HG02981 (cell line): Measurements from ENCODE around the gene BANK1.
"Not testable (repeated sequence)": the region's sequence is repeated elsewhere in the genome, so short reads cannot be mapped to it uniquely, and the experiment has no call there.

Experiments
- ATAC-seq: cut with Tn5 transposase; IDR thresholded peaks from one replicate; pipeline ENCODE4 v1.9.1; 2021; ENCODE audit warnings: mild to moderate bottlenecking, moderate library complexity; ENCODE audit not compliant: unreplicated experiment

Gene BANK1

GRCh38 chr4:101871962-101872676, 81.6 kb downstream of the BANK1 start:
- no peak for ATAC-seq

- ATAC-seq, result no peak
Measured at GRCh38 chr4:101885574-101885973, 95.0 kb downstream of the BANK1 start.

- no peak for ATAC-seq
Measured at GRCh38 chr4:101886826-101887225, 96.3 kb downstream of the BANK1 start.

- ATAC-seq, result no peak
Measured at GRCh38 chr4:101888472-101888871, 97.9 kb downstream of the BANK1 start.

- not testable (repeated sequence) for ATAC-seq
Measured at GRCh38 chr4:101905527-101905926, 115.0 kb downstream of the BANK1 start.

- ATAC-seq, result no peak
Measured at GRCh38 chr4:101910786-101911373, 120.3 kb downstream of the BANK1 start.

GRCh38 chr4:101911616-101912015, 121.1 kb downstream of the BANK1 start:
- no peak for ATAC-seq

DNA sequence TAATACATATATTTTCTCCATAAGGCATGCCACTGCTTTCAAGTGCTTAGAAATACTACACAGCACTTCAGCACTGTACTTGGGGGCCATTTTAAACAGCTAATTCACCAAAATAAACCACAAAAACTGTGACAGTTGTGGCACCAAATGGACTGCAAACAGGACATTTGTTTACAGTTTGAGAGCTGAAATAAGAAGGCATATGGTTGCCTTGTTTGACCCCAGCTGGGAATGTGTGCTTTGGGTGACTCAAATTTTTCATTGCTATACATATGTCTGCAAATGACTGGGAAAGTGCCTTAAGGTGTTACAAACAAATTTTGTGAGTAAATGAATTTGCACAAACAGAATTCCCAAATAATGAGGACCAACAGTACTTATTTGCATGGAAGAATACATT, 124.2 kb downstream of the BANK1 start:
- ATAC-seq, result no peak

DNA sequence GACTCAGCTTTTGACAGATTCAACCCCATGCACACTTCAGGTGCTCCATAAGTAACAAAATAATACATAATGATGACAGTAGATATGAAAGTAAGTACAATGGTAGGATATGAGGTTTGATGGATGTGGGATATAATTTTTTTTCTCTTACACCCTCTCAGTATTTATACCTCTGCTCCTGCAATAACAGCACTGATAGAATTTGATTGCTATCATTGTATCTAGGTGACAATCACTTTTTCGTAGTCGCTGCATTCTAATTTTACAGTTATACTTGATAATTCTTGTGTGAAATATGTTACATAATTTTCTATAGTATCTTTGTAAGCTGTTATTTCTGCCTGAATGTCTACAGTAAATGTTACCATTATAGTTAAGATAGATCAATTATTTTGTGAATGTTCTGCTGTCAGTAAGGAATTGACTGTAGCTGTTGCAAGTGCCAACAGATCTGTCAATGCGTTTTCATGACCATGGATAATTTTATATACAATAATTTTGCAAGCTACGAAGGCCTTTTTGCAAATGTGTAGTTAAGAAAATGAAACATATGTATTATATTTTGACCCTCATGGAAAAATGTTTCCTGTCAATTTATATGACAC, 128.9 kb downstream of the BANK1 start:
- no peak for ATAC-seq

GRCh38 chr4:101921370-101921769, 130.8 kb downstream of the BANK1 start:
- ATAC-seq, result no peak

DNA sequence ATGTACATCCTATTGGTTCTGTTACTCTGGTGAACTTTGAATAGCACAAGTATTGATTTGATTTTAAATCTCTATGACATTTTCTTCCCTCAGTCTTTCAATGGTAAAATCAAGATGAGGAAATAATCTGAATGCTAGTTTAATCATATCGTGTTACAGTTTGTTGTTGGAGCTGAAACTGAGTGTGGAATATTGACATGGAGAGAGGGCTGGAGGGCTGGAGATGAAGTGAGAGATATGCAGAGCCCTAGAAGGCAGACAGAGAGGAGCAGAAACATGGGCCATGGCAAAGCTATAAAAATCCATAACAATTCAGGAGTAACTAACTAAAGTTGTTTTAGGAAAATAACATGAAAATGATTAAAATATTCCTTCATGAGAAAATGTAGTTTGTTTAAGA, 141.1 kb downstream of the BANK1 start:
- no peak for ATAC-seq

GRCh38 chr4:101933855-101934254, 143.3 kb downstream of the BANK1 start:
- no peak for ATAC-seq

DNA sequence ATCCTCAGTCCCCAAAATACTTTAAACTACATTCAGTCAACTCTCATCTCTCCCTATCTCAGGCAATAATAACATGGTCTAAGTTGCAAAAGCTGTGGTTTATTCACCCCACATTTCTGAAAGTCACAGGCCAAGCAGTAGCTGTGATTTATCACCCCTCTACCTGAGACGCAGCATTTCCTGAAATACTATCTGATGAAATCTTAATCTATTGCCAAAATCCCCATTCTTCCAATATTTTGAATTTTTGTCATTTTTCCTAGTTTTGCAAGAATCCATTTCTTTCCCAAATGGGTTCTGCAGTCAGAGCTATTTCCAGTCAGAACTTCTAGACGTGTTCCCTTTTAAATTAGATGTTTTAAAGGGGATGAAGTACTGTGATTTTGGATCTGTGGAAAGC, 148.3 kb downstream of the BANK1 start:
- ATAC-seq, result no peak

DNA sequence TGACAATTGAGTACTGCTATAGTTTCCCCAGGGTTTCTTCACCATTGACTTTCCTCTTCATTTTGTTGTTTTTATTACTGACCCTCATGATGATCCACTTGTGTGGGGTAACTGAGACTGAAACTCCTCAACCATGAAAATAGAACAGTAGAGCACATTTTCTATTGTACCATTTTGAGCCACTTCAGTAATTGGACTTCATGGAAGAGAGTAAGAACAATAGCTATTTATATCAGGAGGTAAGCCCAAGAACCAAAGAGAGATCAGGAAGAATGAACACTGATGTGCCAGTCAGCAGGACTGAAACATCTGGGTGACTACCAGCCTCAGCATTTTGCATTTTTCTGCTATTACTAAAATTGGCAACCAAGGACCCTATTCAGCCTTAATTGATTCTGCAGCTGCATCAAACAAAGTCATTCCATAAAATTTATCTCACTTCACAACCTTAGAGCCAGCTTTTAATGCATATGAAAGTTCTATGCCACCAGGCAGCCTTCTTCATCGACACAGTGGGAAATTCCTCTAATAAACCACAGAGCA, 151.4 kb downstream of the BANK1 start:
- ATAC-seq, result no peak

- no peak for ATAC-seq
Measured at GRCh38 chr4:101942891-101943290, 152.4 kb downstream of the BANK1 start.

DNA sequence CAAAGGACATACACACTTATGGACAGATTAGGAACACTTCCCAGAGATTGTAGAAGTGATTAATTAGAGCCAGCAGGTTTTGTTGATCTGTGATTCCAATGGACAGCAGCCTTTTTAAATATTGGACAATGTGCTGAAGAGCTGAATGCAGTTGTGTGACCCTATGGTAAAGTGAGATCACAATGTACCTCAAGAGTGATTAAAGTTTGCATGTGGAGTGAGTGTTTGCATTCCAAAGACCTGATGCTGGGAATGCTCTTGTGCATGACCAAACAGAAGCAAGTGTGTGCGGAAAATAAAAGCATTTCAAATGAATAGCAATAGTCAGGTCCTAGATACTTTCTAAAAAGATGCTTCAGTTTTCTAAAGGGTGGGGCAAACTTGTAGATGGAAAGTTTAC, 154.1 kb downstream of the BANK1 start:
- ATAC-seq, result no peak

DNA sequence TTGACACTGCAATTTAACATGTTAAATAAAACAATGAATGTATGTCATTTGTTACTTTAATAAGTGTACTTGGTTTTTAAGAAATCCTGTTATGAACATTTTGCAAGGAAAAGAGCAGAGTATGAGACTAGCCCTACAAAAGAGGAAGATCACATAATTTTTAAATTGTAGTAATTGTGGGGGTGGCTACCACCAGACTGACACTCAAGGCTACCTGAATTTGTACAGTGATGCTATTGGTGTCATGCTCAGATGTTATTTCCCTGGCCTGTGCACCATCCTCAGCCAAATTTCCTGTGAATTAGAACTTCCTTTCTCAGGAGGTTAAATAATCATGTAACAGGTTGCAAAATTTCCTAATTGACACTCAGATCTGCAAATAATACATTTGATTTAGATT, 157.5 kb downstream of the BANK1 start:
- ATAC-seq, result no peak

DNA sequence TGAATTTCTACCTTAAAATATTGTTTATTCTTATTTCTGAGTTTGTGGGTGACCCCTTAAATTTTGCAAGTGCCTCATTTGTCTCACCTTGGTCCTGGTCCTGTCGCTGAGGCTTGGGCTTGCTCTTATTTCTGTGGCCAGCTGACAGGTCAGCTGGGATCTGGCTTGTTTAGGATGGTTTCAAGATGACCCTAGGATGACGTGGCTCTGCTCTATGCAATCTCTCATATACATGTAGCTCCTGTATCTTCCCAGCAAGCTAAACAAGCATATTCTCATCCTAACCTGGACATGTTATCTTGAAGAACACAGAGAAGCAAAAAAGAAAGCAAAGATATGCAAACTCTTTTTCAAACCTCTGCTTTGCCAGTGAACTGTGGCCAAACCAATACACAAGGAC, 158.4 kb downstream of the BANK1 start:
- ATAC-seq, result no peak

- no peak for ATAC-seq
Measured at GRCh38 chr4:101950258-101950979, 159.9 kb downstream of the BANK1 start.

GRCh38 chr4:101952985-101953384, 162.5 kb downstream of the BANK1 start:
- no peak for ATAC-seq

DNA sequence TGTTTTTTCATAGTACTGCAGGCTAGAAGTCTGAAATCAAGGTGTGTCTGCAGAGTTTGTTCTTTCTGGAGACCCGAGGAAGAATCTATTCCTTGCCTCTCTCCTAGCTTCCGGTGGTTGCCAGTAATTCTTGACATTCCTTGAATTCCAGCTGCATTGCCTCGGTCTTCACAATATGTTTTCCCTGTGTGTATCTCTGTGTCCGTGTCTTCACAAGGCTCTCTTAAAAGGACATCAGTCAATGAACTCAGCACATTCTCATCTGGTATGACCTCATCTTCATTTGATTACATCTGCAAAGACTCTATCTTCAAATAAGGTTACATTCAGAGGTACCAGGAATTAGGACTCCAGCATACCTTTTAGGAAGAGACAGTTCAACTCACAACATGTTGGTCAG, 163.4 kb downstream of the BANK1 start:
- ATAC-seq, result no peak

DNA sequence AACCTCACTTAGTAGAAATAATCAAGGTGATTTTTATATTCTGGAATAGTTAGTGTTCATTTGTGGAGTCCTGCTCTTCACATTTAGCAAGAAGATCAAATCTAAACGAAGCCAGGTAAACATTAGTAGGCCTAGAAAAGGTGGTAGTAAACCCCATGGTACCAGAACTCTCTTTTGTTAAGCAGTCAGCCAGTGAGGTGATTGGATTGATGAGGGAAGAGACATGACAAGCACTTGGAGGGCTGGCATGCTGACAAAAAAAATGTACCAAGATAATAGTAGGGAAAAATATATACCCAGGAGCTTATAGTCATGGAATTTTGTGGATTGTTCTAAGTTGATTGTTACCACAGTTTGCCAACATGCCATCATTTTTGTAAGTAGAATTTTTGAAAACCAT, 163.8 kb downstream of the BANK1 start:
- no peak for ATAC-seq
